ENCODE data around the gene AFAP1. TPM values are rescaled to one million over a fixed set of nuclear protein-coding genes. Genes with fewer than 3 reads are reported as not detected.

The AFAP1 gene, protein sequence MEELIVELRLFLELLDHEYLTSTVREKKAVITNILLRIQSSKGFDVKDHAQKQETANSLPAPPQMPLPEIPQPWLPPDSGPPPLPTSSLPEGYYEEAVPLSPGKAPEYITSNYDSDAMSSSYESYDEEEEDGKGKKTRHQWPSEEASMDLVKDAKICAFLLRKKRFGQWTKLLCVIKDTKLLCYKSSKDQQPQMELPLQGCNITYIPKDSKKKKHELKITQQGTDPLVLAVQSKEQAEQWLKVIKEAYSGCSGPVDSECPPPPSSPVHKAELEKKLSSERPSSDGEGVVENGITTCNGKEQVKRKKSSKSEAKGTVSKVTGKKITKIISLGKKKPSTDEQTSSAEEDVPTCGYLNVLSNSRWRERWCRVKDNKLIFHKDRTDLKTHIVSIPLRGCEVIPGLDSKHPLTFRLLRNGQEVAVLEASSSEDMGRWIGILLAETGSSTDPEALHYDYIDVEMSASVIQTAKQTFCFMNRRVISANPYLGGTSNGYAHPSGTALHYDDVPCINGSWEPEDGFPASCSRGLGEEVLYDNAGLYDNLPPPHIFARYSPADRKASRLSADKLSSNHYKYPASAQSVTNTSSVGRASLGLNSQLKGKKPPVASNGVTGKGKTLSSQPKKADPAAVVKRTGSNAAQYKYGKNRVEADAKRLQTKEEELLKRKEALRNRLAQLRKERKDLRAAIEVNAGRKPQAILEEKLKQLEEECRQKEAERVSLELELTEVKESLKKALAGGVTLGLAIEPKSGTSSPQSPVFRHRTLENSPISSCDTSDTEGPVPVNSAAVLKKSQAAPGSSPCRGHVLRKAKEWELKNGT
- 22.4 and 29.8 TPM in 2 replicates for total RNA-seq

GRCh38 chr4:7939377-7940108 lies at the start of gene AFAP1:
Gene AFAP1, minus strand, starts transcription at chr4:7939861. Its CDS starts 67,783 bp downstream, at chr4:7872078.
- peak; percentile 88 to 94 for DNase-seq (ENCODE audit: low read depth in 2 of 2)

DNA sequence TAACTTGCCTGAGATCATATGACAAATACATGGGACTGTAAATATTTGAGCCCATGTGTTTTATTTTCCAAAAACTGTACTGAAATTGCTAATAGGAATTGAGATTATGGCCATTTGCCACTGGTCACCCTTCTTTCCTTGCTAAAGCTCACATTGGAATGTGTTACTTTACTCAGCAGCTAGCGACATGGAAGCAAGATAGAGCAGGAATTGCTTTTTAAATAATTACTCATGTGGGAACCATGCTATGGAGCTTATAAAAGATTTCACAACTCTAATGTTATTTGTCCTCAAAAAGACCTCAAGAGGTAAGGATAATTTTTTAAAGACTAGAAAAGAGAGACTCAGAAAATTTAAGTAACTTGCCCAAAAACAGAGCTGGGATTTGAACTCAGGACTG lies 48.8 kb upstream of the AFAP1 start:
- no peak for DNase-seq (ENCODE audit: low read depth in 2 of 2)

DNA sequence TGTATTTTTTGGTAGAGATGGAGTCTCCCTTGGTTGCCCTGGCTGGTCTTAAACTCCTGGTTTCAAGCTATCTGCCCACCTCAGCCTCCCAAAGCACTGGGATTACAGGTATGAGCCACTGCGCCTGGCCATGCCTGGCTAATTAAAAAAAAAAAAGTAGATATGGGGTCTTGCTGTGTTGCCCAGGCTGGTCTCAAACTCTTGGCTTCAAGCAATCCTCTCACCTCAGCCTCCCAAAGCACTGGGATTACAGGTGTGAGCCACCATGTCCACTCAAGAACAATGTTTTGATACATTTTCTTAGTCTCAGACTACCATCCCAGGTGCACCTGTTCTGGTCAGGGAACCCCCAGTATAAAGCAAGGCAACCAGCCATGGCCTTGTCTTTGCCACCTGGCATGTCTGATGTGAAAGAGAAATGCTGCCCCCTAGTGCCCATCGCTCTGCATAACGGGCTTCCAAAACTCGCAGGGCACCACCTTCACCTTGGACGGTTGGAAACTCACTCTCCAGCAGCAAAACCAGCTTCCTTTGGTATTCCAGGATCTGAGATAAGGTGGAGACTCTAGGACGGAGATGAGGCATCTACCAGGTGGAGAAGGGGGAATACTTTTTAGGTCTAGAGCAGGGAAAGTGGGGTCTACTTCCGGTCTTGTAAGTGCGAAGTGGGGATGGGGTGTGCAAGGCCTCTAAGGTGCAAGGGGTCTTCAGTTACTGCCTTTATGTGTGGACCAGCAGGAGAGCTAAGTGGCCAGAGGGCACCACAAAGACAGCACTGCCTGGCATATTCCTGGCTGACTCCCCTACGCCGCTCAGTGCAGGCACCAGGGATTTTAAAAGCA lies 47.7 kb upstream of the AFAP1 start:
- peak; percentile 73 to 87 for DNase-seq (ENCODE audit: low read depth in 2 of 2)

DNA sequence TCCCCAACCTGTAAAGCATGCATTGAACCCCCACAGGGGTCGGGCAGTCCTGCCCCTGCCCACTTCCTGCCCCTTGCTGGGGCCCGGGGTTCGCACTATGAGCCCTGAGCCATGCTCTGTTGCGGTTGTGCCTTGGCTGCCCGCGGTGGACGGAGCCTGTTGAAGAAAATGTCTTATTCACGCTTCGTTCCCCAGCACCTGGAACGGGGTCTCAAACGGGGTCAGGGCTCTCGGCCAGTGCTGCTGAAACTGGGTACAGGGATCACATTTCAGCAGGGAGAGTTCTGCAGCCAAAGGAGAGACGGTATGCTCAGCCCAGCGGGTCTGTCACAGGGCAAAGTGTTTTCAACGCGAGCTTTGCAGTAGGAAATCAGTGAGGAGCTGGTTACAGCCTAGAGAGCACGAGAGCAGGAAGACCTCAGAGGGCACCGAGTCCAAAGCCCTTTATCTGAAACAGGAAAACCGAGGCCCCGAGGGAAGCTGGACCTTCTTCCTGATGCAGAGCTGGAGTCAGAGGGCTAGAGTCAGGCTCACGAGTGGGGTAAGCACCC lies 46.3 kb upstream of the AFAP1 start:
- peak; percentile 55 to 73 for DNase-seq (ENCODE audit: low read depth in 2 of 2)

DNA sequence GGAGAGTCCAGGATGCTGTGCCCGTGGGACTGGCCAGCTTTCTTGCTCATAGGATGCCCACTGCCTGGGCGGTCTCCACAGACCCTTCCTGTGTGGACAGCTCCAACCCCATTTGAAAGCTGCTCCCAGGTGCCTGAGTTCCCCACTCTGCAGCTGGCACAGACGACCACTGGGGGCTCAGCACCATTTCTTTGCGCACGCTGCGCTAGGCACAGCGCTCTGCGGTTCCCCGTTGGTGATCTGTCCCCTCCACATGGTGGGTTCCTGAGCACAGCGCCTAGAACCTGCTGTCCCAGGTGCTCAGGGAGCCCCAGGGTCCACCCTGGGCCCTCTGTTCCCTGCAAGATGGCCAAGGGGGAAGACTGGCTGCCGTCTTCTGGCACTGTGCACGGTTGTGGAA lies 45.4 kb upstream of the AFAP1 start:
- no peak for DNase-seq (ENCODE audit: low read depth in 2 of 2)

GRCh38 chr4:7984286-7984925 lies 44.7 kb upstream of the AFAP1 start:
- no peak for DNase-seq (ENCODE audit: low read depth in 2 of 2)

- DNase-seq (ENCODE audit: low read depth in 2 of 2): no peak
Measured at GRCh38 chr4:7983296-7983695, 43.6 kb upstream of the AFAP1 start.

GRCh38 chr4:7981738-7982394 lies 42.2 kb upstream of the AFAP1 start:
- no peak for DNase-seq (ENCODE audit: low read depth in 2 of 2)

DNA sequence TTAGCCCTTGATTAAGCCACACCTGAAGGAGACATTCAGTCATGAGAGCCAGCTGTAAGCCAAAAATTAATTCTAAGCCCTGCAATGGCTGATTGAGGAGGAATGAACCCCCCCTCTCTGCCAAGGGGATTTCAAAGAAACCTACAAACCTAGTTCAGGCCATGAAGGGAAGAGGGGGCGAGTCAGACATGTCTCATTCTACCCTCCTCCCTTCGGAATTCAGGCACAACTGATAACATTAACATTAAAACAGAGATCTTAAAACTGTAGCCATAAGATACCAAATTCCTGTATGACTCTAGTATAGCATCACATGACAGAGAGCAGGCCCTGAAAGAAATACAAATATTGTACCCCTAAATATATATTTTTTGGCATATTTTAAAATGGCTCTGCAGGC lies 40.4 kb upstream of the AFAP1 start:
- no peak for DNase-seq (ENCODE audit: low read depth in 2 of 2)

- DNase-seq (ENCODE audit: low read depth in 2 of 2): no peak
Measured at GRCh38 chr4:7979652-7979968, 39.9 kb upstream of the AFAP1 start.

- DNase-seq (ENCODE audit: low read depth in 2 of 2): no peak
Measured at GRCh38 chr4:7978907-7979651, 39.4 kb upstream of the AFAP1 start.

GRCh38 chr4:7978489-7978888 lies 38.8 kb upstream of the AFAP1 start:
- no peak for DNase-seq (ENCODE audit: low read depth in 2 of 2)

DNA sequence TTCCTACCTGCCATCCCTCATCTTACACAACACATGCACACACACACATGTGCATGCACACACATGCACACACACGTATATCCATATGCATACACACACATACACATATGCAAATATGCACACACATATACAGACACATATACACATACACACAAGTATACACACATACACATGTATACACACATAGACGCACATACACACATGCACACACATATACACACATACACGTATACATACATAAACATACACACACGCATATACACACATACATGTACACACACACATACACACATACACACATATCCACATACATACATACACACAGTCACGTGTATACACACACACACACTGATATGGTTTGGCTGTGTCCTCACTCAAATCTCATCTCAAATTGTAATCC lies 37.0 kb upstream of the AFAP1 start:
- no peak for DNase-seq (ENCODE audit: low read depth in 2 of 2)

DNA sequence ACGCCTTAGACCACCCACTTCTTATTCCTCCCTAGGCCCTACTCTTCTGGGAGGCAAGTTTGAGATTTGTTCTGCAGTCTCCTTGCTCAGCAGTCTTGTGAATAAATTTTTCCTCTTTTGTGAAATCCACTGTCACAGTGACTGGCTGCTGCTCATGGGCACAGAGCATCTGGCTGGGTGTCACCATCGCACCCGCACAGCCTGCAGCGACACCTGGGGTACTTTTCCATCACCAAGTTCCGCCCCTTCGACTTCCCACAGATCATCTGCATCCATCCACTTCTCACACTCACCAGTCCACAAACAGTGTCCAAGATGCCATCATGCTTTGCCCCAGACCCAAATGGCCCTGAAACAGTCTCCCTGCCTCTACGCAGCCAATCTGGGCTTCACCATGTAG lies 36.4 kb upstream of the AFAP1 start:
- no peak for DNase-seq (ENCODE audit: low read depth in 2 of 2)

DNA sequence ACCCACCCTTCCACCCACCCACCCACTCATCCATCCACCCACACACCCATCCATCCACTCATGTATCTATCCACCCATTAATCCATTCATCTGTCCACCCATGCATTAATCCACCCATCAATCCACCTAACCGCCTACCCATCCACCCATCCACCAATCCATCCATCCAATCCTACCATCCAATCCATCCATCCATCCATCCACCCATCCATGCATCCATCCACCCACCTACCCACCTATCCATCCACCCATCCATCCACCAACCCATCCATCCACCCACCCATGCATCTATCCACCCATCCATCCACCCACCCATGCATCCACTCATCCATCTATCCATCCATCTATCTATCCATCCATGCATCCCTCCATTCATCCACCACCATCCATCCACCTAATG lies 34.8 kb upstream of the AFAP1 start:
- DNase-seq (ENCODE audit: low read depth in 2 of 2): no peak

GRCh38 chr4:7973545-7973981 lies 33.9 kb upstream of the AFAP1 start:
- no peak for DNase-seq (ENCODE audit: low read depth in 2 of 2)

DNA sequence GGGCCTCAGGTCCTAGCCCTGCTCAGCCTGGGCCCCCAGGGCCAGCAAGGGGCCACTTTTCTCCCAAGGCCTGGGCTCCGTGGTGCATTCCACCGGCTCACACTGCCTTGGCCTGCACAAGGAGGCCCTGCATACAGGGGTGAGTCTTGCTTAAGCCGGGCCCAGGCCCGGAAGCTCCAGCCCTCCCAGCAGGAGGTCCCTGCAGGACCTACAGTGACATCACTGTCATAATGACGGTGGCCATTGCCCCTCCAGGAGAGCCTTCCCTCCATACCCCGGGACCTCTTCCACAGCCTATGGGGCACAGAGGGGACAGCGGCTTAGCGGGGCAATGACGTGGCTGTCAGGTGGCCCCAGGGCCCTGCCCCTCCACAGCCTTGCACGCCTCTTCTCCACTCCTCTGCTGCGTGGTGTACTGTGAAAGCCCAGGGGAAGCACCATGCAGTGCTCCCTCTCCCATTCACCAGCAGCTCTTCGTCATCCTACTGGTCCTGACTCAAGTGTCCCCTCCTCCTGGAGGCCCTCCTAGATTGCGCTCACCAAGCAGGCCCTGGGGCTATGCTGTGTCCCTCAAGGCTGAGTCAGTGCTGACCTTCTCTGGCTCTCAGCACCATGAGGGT lies 32.3 kb upstream of the AFAP1 start:
- no peak for DNase-seq (ENCODE audit: low read depth in 2 of 2)

DNA sequence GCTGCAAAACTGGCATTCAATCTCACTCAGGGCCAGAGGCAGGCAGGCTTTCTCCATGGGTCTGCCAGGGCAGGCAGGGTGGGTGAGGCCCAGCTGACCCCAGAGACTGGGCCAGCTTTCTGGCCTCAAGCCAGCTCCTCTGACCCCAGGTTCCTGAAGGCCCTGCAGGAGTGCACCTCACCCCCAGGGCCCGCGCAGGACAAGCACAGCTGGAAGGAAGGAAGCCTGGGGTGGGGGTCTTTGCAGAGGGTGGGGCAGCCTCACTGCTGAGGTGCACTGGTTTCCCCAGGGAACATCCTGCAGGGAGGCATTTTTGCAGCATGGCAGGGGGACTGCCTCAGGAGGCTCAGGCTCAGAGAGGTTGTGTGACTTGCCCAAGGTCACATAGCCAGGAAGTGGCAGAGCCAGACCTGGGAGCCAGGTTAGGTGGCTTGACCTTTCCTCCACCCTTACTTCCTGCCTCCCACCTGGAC lies 31.5 kb upstream of the AFAP1 start:
- DNase-seq (ENCODE audit: low read depth in 2 of 2): no peak
